HepG2 (cell line): Measurements from ENCODE around the gene EFNA4. TPM values are rescaled to one million over a fixed set of nuclear protein-coding genes. Genes with fewer than 3 reads are reported as not detected.
A peak's percentile ranks its signal among the peaks of the same experiment; 100 is the strongest.

Source experiments
- ARID5B ChIP-seq: IDR thresholded peaks from 2 replicates; pipeline ENCODE4 v1.4.0; 2020; ENCODE audit warnings: mild to moderate bottlenecking, missing genetic modification reagents
- CENPT ChIP-seq: sonication (generic); formaldehyde crosslinking; IDR thresholded peaks from 2 replicates; pipeline ENCODE4 v1.8.0; 2022; ENCODE audit warnings: low read depth, mild to moderate bottlenecking, moderate library complexity, missing genetic modification reagents
- DMAP1 ChIP-seq: IDR thresholded peaks from 2 replicates; pipeline ENCODE4 v1.6.1; 2016
- E2F5 ChIP-seq: sonication (generic); formaldehyde crosslinking; conservative IDR thresholded peaks from 2 replicates; pipeline ENCODE4 v1.4.0; 2020; ENCODE audit warnings: missing genetic modification reagents
- ELF4 ChIP-seq: sonication (generic); formaldehyde crosslinking; IDR thresholded peaks from 2 replicates; pipeline ENCODE4 v1.5.0; 2020; ENCODE audit warnings: missing genetic modification reagents, mild to moderate bottlenecking, moderate library complexity, borderline replicate concordance
- GABPB1 ChIP-seq: IDR thresholded peaks from 2 replicates; pipeline ENCODE4 v1.6.1; 2016; ENCODE audit warnings: mild to moderate bottlenecking, missing genetic modification reagents, moderate library complexity, missing compliant biosample characterization
- HINFP ChIP-seq: sonication (generic); formaldehyde crosslinking; IDR thresholded peaks from 2 replicates; pipeline ENCODE4 v1.4.0; 2020; ENCODE audit warnings: low read depth, mild to moderate bottlenecking, missing genetic modification reagents
- HOMEZ ChIP-seq: IDR thresholded peaks from 2 replicates; pipeline ENCODE4 v1.6.1; 2016; ENCODE audit warnings: low read depth
- MXD1 ChIP-seq: sonication (generic); formaldehyde crosslinking; IDR thresholded peaks from 2 replicates; pipeline ENCODE4 v1.4.0; 2020; ENCODE audit warnings: mild to moderate bottlenecking, missing genetic modification reagents
- NCOR1 ChIP-seq: fragments of 200-600 bp; sonication (generic); IDR thresholded peaks from 2 replicates; pipeline ENCODE4 v1.7.0; 2017; ENCODE audit warnings: antibody characterized with exemption, low read length, borderline replicate concordance
- POLR2A ChIP-seq, 2 experiments: IDR thresholded peaks; 2 replicates each; pipeline ENCODE4 v1.6.1; 2011; ENCODE audit warnings: low read depth in 2 of 2, low read length in 2 of 2, mild to moderate bottlenecking in 1 of 2, moderate library complexity in 1 of 2; ENCODE audit not compliant: insufficient read depth in 1 of 2
- SAP130 ChIP-seq: IDR thresholded peaks from 2 replicates; pipeline ENCODE4 v1.6.1; 2016; ENCODE audit warnings: low read depth
- SMAD9 ChIP-seq: sonication (generic); formaldehyde crosslinking; IDR thresholded peaks from 2 replicates; pipeline ENCODE4 v1.5.1; 2020; ENCODE audit warnings: mild to moderate bottlenecking, missing genetic modification reagents
- TFDP1 ChIP-seq: IDR thresholded peaks from 2 replicates; pipeline ENCODE4 v1.6.1; 2016; ENCODE audit warnings: missing compliant biosample characterization, missing genetic modification reagents, borderline replicate concordance
- ZBTB14 ChIP-seq: sonication (generic); formaldehyde crosslinking; IDR thresholded peaks from 2 replicates; pipeline ENCODE4 v1.4.0; 2020; ENCODE audit warnings: missing genetic modification reagents
- ZBTB7A ChIP-seq: sonication (generic); formaldehyde crosslinking; IDR thresholded peaks from 2 replicates; pipeline ENCODE4 v1.8.0; 2022; ENCODE audit warnings: mild to moderate bottlenecking, missing genetic modification reagents
- ZNF691 ChIP-seq: sonication (generic); formaldehyde crosslinking; IDR thresholded peaks from 2 replicates; pipeline ENCODE4 v1.4.0; 2020; ENCODE audit warnings: missing genetic modification reagents, low read depth, mild to moderate bottlenecking, borderline replicate concordance
- polyA plus RNA-seq, 8 experiments: library from polyadenylated mRNA; depleted of rRNA in 3 of 8; stranded (reverse) in 7 of 8; unstranded in 1 of 8; fragments of >200 nt; fragmentation: Illumina TruSeq in 4 of 8; extraction: Trizol in 4 of 8; gene quantifications; 2 replicates each; pipeline versions ENCODE4 v1.2.1 to v1.2.3, GENCODE V29; 2011 to 2016; ENCODE audit warnings: low read depth in 4 of 8, missing spikeins in 1 of 8, mixed read lengths in 1 of 8; ENCODE audit not compliant: insufficient read depth in 1 of 8
- total RNA-seq, 5 experiments: library from RNA; depleted of rRNA; stranded (reverse); fragments of >200 nt; fragmentation: Illumina TruSeq; extraction: Trizol; gene quantifications; 2 replicates each; pipeline ENCODE4 v1.2.3, GENCODE V29; 2016; ENCODE audit warnings: low read depth in 1 of 5

EFNA4 gene
- total and polyA plus RNA-seq, 2 of the 13 experiments (the other 11 are each of a cell fraction or from before 2014, with no cell fraction given), result 12.0 to 17.2 TPM

- peak; percentile 41; the same call in 1 of the 2 replicates for TF ChIP-seq TFDP1 (CRISPR knock-in tag)
- TF ChIP-seq HINFP (CRISPR knock-in tag), result no peak
- peak; percentile 61 for TF ChIP-seq GABPB1 (CRISPR knock-in tag)
- 0 out of 2 replicates have a peak, but pooled peaks have one; percentile 30 for TF ChIP-seq NCOR1
- TF ChIP-seq POLR2A (IDR thresholded peaks at IDR 0.05; ENCODE audit: insufficient read depth in 1 of 2, low read depth in 2 of 2, low read length in 2 of 2), result peak; percentile 81 to 95
- TF ChIP-seq E2F5, result no peak
- peak; percentile 64 for TF ChIP-seq SAP130 (CRISPR knock-in tag)
- no peak for TF ChIP-seq CENPT (CRISPR knock-in tag)
- no peak for TF ChIP-seq ZBTB7A (CRISPR knock-in tag)
- TF ChIP-seq HOMEZ (CRISPR knock-in tag), result peak; percentile 86; the same call in 1 of the 2 replicates
- TF ChIP-seq SMAD9 (CRISPR knock-in tag), result no peak
- no peak for TF ChIP-seq DMAP1 (CRISPR knock-in tag)
- TF ChIP-seq ZBTB14, result peak; percentile 92
- no peak for TF ChIP-seq ARID5B (CRISPR knock-in tag)
- peak; percentile 53; the same call in 1 of the 2 replicates for TF ChIP-seq MXD1
- TF ChIP-seq ELF4, result no peak
- TF ChIP-seq ZNF691 (CRISPR knock-in tag), result 0 out of 2 replicates have a peak, but pooled peaks have one; percentile 12
These were observed at the start of gene EFNA4 (continued) for GRCh38 chr1:155063550-155064110.
